HS-5 (cell line): ENCODE data around the gene PSMD6.

Experiments used
- DNase-seq: peaks from one replicate; pipeline ENCODE4 v3.0.0-alpha.2; 2012; ENCODE audit warnings: low read depth

The PSMD6 gene

GRCh38 chr3:64046592-64046991 lies 23.3 kb upstream of the PSMD6 start:
- DNase-seq = no peak

GRCh38 chr3:64042952-64043351 lies 19.7 kb upstream of the PSMD6 start:
- no peak for DNase-seq

DNA sequence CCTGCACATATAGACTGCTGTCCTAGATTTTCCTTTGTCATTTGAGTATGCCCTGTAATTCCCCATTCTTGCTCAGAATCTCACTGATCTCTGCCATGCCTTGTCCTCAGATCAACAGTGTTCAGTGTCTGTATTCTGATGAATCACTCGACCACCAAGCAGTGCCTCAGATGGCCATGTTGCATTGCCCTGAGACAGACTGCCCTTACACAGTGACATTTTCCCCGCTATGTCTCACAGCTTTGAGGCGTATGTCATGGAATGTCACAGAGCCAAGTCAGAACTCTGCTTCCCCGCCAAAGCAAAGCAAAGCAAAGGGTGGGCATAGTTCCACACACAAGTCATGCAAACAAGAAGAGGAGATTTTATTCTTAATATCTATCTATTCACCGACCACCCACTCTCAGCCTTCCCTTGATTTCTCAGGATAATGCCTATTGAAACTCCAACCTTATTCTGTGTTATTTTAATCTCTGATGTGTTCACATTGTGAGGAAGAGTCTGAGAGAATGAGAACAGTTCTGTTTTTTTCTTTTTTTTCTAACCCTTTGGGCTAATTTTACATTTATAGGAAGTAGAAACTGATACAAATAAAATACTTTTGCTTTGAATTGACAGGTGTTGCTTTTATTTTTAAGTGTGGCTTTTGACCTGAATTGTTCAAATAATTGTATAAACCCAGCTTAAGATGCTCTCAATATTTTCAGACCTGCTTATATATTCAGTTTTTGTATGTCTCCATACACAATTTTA lies 16.9 kb upstream of the PSMD6 start:
- no peak for DNase-seq

DNA sequence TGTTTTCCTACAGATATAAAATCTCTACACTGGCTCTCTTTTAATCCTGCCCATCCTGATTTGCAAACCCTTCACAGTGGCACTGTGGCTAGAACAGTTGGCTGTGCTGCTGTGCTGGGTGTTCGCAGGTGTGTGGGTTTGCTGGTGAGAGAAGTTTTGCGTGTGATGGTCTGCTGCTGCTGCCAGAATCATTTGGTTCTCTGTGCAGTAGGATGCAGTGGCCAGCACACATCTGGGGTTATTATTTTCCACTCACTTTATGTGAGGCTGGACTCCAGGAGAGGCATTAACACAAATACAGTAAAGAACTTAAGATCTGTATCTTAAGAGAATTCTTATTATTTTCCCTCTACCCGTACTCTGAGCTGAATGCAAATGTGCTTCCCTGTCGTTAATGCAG lies 16.0 kb upstream of the PSMD6 start:
- no peak for DNase-seq

DNA sequence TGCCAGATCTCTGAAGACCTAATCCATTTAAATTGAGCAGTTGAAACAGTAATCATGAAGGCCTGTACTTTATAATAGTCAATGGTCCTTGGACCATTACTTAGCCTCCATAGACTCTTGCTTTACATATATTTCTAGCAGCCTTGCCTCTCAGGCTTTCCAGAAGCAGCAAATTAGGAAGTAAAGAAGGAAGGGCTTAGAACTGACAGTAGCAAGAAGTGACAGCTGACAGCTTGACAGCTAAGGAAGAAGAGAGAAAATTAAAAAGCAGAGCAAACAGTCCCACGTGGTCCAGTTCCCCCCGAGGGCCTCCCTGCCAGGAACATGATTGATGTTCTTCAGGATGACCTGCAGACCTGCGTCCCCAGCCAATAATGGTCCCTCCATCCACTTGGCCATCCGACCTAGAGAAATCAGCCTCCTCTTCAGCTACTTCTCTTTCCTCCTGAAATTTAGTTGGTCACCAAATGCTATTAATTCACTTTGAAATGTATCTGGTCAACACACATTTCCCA lies 15.0 kb upstream of the PSMD6 start:
- no peak for DNase-seq

DNA sequence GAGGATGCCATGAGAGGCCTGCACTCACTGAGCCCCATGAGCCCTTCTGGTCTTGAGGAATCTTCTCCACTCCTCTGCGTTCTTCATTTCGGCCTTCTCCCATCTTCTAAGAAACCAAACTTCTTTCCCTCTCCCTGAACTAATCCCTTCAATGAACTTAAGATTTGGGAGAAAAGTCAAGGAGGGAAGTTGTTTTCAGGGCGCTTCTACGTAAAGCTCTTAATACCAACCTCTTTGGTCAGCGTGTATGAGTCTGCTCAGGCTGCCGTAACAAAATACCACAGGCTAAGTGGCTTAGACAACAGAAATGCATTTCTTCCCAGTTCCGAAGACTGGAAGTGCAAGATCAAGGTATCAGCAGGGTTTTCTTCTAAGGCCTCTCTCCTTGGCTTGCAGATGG lies 13.8 kb upstream of the PSMD6 start:
- DNase-seq = no peak

DNA sequence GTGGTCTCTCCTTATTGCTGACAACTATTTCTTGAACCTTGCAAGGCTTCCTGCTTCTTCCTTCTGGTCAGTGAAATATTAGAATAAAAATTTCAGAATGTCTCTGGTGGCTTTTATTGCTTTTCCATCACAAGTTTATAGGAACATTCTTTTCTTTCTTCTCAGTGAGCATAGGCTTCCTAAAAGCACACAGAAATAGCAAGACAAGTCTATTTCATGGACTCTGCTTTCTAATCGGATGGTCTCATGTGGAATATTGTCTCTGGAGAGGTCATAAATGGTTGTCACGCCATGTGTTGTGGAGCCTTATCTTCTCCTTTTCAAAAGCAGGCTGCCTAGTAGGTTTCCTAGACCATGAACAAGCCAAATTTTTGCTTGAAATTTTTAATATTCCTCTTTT lies 9.8 kb upstream of the PSMD6 start:
- DNase-seq = no peak

- no peak for DNase-seq
Observed at GRCh38 chr3:64031540-64032508, 8.5 kb upstream of the PSMD6 start.

- no peak for DNase-seq
Observed at GRCh38 chr3:64030741-64031140, 7.4 kb upstream of the PSMD6 start.

DNA sequence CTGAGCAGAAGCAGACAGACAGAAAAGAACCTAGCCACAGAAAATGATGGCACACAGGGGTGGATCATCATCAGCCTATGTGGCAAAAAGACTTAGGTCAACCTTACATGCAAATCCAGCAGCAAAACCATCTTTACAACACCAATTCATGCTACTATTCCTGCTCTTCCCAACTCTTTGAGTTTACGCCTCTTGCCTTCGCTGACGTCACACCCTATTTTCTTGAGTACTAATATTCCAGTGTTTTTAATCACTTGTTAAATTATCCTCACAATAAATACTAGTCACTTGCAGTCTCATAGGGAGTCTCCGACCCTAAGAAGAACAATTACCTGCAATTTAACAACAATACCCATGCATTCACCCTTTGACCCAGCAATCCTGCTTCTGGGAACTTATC lies 6.0 kb upstream of the PSMD6 start:
- no peak for DNase-seq

- no peak for DNase-seq
Observed at GRCh38 chr3:64028754-64029153, 5.5 kb upstream of the PSMD6 start.

- no peak for DNase-seq
Observed at GRCh38 chr3:64027658-64028057, 4.4 kb upstream of the PSMD6 start.

- DNase-seq = no peak
Observed at GRCh38 chr3:64026346-64026745, 3.1 kb upstream of the PSMD6 start.

GRCh38 chr3:64023861-64024223 lies 548 bp upstream of the PSMD6 start:
- no peak for DNase-seq

GRCh38 chr3:64022451-64023186 lies 675 bp downstream of the PSMD6 start:
- no peak for DNase-seq

- no peak for DNase-seq
Observed at GRCh38 chr3:64021922-64022321, 1.4 kb downstream of the PSMD6 start.

GRCh38 chr3:64019879-64020278 lies 3.4 kb downstream of the PSMD6 start:
- DNase-seq = no peak

DNA sequence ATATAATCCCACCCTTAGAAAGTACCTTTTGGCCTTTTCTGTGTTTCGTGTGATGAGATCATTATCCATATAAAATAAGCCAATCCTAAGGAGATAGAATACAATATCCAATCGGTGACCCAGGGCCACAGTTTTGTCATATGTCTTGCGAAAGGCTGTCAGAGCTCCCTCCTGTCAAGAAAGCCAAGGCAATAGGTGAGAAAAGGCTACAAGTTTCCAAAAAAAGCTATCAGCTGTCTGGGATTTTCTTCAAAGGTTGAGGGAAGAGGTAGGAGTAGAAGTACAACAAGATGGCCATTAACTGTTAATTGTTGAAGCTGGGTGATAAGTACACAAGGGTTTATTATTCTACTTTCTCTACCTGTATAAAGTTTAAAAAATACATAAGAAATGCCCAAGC lies 4.0 kb downstream of the PSMD6 start:
- no peak for DNase-seq

DNA sequence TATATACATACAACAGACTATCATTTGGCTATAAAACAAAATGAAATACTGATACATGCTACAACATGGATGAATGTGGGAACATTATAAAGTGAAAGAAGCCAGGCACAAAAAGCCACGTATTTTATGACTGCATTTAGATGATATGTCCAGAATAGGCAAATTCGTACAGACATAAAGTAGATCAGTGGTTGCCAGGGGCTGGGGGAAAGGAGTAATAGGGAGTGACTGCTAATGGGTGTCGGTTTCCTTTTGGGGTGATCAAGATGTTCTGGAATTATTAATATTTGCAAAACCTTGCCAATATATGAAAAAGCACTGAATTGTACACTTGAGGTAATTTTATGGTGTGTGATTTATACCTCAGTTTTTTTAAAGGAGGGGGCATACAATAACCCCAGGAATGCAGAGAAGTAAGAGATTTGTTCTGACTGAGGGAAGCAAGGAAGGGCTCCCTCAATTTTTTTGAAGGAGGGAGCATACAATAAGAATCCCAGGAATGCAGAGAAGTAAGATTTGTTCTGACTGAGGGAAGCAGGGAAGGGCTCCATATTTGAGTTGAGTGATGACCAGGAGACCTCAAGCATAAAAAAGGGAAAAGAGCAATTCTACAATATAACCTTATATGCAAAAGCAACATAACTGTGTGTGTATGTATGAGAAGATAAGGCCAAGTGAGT lies 6.2 kb downstream of the PSMD6 start:
- DNase-seq = no peak

DNA sequence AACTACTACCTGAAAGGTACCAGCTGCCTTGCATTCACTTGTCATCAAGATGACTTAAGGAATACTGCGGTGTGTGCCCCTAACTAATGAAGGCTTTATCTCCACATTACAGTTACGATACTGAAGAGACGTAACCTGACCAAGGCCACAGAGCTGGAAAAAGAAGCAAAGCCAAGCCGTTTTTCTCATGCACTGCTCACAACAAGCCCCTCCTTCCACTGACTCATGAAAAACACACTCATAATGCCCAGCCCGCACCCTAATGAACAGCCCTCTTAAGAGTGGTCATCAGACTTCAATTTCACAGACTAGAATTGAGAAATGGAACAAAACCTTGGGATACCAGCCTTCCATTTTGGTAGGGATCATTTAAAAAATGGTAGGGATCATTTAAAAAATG lies 11.6 kb downstream of the PSMD6 start:
- DNase-seq = no peak

DNA sequence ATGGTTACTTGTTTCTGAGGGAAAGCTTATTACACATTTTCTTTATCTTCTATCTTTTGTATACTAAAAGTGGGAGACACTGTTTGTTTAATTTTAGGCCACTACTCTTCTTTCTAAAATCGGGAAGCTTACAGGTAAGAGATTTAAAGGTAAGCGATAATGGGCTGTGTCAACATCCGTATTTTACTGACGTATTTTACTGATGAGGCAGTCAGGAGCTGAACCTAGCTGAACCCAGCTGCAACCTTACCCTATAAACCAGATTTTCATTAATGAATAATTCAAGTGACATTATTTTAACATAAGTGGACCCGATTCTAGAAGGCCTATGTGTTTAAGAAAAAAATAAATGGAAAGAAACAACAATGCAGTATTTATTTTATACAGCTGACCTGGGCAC lies 13.1 kb downstream of the PSMD6 start:
- no peak for DNase-seq

DNA sequence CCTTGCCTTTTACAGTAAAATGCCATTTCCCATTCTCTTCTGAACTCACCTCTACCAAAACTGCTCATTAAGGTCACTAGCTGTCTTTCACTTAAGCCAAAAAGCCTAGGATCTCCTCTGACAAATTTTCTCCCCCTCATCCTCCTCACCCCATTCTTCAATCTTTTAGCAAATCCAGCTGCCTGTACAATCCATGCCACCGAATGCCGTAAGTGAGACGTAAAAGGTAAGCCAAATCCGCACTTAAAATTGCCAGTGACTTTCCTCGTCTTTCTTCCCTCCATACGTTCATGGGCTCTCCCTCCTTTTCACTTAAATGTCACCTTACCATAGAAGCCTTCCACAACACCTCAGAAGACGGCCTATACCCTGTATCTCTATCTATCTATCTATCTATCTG lies 13.8 kb downstream of the PSMD6 start:
- no peak for DNase-seq
